DMS53 (cell line): Measurements from ENCODE around the gene MILR1.
A peak's percentile ranks its signal among the peaks of the same experiment; 100 is the strongest.
"Not testable (repeated sequence)": the region's sequence is repeated elsewhere in the genome, so short reads cannot be mapped to it uniquely, and the experiment has no call there.

Experiments
- DNase-seq: peaks from one replicate; lab custom pipeline; 2025; lab: John Stamatoyannopoulos, UW

The MILR1 gene

DNA sequence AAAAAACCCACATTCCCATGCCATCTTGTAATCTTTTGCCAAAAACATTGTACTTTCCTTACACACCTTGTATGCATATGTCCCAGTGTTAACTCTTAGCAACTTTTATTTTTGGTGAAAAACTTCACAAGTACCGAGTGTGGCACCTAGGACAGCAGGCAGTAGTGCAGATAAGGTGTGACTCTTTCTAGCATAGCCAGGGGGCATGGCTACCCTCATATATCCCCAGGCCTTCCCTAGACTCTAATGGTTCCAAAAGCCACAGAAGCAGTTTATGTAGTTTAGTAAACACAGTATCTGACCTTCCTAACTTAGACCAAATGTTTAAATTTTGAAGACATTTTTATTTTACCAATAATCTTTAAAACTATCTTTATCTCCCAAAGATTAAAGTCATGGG is 20.5 kb upstream of the MILR1 start:
- no peak for DNase-seq

DNA sequence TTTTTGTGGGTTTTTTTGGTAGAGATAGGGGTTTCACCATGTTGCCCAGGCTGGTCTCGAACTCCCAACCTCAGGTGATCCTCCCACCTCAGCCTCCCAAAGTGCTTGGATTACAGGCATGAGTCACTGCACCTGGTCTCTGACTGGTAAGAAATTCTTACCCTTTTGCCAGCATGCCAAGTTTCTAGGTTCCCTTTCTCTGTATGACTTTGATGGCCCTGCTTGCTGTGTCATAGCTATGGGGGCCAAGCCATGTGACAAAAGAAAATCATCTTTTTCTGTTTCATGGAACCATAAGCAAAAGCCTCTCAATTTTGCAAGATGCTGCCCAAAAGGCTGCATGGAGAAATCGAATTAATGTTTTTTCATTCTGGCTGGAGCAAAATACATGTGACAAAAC is 18.9 kb upstream of the MILR1 start:
- not testable (repeated sequence) for DNase-seq

DNA sequence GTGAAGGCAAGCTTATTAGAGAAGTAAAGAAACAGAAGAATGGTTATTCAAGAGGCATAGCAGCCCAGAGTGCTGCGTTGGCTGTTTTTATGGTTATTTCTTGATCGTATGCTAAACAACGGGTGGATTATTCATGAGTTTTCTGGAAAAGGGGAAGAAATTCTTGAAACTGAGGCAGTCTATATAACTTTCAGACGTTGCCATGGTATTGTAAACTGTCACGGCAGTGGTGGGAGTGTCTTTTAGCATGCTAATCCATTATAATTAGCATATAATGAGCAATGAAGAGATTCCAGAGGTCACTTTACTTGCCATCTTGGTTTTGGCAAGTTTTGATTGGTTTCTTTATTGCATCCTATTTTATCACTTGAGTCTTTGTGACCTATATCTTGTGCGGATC is 17.4 kb upstream of the MILR1 start:
- DNase-seq = no peak

DNA sequence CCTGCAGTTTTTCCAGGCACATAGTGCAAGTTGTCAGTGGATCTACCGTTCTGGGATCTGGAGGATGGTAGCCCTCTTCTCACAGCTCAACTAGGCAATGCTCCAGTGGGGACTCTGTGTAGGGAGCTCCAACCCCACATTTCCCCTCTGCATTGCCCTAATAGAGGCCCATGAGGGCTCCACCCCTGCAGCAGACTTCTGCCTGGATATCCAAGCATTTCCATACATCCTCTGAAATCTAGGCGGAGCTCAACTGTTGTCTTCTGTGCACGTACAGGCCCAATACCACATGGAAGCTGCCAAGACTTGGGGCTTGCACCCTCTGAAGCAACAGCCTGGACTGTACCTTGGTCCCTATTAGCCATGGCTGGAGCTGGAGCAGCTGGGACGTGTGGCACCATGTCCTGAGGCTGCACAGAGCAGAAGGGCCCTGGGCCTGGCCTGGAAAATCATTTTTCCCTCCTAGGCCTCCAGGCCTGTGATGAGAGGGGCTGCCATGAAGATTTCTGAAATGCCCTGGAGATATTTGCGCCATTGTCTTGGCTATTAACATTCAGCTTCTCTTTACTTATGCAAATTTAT is 10.9 kb upstream of the MILR1 start:
- peak; percentile 19 for DNase-seq

DNA sequence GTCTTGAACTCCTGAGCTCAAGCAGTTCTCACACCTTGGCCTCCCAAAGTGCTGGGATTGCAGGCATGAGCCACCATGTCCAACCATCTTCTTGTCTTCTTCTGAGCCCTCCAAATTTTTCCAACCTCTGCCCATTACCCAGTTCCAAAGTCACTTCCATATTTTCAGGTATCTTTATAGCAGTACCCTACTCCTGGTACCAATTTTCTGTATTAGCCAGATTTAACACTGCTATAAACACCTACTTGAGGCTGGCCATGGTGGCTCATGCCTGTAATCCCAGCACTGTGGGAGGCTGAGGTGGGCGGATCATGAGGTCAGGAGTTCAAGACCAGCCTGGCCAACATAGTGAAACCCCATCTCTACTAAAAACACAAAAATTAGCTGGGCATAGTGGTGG is 9.4 kb upstream of the MILR1 start:
- not testable (repeated sequence) for DNase-seq

DNA sequence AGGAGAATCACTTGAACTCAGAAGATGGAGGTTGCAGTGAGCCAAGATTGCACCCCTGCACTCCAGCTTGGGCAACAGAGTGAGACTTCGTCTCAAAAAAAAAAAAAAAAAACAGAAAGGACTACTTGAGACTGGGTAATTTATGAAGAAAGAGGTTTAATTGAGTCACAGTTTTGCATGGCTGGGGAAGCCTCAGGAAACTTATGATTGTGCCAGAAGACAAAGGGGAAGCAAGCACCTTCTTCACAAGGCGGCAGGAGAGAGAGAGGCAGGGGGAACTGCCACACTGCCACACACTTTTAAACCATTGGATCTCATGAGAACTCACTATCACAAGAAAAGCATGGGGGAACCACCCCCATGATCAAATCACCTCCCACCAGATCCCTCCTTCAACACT is 9.0 kb upstream of the MILR1 start:
- no peak for DNase-seq

DNA sequence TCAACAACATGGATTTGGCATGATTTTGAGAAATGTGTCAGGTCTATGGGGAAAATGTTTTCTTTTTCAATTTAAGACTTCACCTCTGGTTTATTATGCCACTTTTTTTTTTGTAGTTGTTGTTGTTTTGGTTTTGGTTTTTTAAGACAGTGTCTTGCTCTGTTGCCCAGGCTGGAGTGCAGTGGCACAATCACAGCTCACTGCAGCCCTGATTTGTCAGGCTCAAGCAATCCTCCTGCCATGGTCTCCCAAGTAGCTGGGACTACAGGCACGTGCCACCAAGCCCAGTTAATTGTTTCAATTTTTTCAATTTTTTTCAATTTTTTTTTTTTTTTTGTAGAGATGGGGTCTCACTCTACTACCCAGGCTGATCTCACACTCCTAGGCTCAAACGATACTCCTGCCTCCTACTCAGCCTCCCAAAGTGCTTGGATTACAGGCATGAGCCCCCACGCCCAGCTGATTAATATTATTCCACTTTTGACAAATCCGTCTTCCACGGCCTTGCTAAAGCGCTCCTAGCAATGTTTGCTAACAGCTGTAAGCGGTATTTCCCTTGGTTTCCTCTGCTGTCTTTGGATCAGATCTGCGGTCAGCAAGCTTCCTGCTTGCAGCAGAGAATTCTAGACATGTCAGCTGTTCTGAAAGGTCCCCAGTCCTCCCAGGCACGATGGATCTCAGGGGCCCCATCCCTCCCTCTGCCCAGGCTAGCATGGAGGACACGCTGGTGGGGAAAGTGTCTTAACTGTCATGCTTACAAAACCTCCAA is 7.0 kb upstream of the MILR1 start:
- DNase-seq = no peak

DNA sequence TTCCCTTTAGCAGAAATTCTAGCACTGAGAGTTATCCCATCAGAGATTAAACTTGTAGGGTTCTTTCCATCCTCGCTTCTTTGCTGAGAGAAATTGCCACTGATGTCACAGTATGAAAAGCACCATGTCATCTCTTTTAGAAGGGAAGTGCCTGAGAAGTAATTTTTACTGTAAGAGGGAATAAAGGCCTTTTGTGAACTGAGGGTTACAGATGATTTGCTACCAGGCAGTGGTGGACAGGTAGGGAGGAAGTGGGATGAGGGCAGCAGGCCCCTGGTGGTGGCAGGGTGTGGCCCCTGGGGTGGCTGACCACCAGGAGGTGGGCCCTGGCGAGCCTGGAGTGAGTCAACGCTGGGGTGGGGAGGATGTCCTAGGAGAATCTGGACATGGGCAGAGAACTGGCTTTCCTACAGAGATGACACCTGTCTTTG is 6.4 kb upstream of the MILR1 start:
- no peak for DNase-seq

DNA sequence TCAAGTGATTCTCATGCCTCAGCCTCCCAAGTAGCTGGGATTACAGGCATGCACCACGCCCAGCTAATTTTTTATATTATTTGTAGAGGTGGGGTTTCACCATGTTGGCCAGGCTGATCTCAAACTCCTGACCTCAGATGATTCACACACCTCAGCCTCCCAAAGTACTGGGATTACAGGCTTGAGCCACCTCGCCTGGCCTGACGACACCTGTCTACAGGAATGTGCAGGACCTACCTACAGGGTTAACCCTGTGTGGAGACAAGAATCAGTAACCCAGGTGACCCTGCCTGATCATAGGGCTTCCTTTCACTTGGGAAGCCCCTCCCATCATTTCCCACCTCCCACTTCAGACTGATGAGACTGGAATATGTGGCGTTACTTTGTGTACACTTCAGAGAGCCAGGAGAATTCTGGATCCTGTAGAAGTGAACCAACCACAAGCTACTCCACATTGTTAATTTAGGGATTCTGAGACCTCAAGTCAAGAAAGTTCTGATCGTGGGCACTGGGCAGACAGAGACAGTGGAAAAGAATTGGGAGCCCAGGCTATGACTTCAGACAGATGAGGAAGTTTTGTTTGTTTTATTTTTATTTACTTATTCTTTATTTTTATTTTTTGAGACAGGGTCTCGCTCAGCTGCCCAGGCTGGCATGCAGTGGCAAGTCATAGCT is 5.7 kb upstream of the MILR1 start:
- no peak for DNase-seq

DNA sequence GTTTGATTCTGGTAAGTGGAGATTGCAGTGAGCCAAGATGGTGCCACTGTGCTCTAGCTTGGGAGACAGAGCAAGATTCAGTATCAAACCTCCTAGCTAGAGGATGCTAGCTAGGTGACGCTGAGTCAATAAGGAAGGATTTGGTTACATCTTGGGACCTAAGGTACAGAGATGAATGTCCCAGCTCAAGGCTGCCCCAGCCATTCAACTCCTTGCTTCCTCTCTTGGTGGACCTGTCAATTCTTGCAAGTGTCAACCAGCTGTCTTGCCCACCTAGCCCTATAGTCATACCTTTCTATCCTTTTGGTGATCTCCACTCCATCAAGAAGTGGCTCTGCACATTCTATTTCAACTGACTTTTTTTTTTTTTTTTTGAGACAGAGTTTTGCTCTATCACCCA is 1.4 kb upstream of the MILR1 start:
- no peak for DNase-seq

DNA sequence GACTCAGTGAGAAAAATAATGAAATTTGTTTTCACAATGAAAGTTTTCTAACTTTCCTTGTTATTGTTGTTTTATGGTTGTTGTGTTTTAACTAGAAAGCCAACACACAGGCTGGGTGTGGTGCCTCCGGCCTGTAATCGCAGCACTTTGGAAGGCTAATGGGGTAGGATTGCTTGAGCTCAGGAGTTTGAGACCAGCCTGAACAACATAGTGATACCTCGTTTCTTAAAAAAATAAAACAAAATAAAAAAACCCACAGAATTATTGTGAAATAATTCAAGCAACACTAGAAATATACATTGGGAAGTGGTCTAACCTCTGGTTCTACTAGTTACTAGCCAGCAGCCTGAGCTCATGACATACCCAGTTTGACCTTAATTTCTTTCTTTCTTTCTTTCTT is 630 bp downstream of the MILR1 start:
- no peak for DNase-seq

DNA sequence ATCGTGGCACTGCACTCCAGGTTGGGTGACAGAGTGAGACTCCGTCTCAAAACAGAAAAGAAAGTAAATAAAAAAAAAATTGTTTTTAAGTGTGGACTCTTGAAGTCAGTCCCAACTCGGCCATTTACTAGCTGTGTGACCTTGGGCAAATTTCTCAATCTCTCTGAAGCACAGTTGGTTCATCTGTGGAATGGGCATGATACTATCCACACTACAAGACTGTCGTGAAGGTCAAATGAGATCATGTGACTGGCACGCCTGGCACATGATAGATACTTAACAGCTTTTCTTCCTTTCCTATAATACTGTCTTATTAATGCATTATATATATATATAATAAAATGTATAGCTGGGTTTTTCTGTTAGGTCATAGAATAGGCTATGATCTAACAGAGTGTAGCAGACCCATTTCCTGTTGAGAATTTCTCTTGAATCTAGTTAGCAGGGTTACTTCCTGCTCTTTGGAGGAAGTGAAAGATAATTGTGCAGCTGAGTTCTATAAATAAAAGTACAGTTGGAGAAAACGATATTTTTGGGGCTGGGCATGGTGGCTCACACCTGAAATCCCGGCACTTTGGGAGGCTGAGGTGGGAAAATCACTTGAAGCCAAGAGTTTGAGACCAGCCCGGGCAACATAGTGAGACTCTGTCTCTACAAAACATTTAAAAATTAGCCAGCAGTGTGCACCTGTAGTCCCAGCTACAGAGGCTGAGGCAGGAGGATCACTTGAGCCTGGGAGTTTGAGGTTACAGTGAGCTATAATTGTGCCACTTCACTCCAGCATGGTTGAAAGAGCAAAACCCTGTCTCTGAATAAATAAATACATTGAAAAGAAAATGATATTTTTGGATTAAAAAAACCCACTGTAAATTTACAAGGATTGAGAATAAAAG is 7.3 kb downstream of the MILR1 start:
- peak; percentile 2 for DNase-seq

DNA sequence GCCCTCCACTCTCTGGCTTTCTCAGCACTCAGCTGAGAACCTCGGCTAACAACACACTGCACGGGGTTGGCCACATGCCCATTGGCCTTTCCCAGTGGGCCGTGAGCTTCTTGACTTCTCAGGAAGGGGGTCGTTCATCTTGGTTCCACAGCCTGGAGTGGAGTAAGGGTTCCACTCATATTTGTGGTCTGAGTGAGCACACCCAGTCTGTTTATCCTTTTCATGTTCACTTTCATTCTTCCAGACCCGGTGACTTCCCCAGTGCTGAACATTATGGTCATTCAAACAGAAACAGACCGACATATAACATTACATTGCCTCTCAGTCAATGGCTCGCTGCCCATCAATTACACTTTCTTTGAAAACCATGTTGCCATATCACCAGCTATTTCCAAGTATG is 8.2 kb downstream of the MILR1 start:
- DNase-seq = no peak

DNA sequence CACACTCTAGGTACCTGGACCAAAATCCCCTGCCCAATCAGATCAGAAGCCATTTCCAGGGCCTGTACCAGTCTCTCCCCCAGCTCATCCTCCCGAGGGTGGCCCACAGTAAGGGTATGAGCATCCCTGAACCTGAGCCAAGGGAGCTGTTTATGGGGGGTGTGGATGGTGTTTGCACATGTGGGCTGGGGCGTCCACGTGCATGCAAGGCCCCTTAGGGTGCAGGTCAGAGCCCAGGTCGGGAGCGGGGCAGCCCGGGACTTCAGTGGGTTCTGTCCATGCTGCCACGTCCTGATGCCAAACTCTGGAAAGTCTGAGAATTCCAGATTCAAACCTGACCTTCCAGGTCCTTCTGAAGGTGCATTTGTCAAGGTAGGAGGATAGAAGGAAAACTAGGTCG is 9.8 kb downstream of the MILR1 start:
- DNase-seq = no peak

DNA sequence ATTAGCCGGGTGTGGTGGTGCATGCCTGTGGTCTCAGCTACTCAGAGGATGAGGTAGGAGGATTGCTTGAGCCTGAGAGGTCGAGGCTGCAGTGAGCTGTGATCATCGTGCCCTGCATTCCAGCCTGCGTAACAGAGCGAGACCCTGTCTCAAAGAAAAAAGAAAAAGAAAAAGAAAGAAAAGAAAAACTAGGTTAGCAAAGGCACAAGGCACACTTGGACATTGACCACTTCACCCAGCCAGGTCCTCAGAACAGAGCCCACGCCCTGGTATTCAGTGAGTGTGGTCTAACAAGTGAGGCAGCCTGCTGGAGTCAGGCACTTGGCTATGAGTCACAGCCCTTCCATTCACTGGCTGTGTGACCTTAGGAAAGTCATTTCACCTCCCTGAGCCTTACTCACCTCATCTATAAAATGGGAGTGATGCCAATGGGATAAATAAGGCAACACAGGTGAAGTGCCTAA is 10.4 kb downstream of the MILR1 start:
- DNase-seq = peak; percentile 4

DNA sequence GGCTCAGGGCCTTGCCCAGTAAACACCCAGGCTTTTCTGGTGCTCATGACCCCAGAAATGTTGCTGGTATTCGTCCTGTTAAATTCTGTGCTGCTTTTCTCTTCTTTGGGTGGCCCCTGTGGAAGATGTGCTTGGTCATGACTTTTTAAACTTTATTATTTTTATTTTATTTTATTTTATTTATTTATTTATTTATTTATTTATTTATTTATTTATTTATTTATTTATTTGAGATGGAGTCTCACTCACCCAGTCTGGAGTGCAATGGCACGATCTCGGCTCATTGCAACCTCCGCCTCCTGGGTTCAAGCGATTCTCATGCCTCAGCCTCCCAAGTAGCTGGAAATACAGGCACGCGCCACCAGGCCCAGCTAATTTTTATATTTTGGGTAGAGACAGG is 10.9 kb downstream of the MILR1 start:
- DNase-seq = not testable (repeated sequence)

DNA sequence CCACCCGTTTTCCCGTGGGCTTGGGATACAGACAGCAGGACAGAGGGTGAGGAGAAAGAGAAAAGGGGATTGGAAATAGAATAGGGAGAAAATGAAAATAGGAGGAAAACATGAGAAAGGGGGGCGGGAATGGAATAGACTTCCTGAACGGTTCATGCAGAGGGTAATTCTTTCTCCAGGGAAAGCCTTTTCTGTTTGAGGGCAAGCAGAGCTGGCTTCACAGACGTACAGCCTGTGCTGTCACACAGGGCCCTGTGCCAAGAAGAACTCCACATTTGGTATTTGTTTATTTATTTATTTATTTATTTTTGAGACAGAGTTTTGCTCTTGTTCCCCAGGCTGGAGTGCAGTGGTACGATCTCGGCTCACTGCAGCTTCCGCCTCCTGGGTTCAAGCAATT is 12.0 kb downstream of the MILR1 start:
- no peak for DNase-seq

DNA sequence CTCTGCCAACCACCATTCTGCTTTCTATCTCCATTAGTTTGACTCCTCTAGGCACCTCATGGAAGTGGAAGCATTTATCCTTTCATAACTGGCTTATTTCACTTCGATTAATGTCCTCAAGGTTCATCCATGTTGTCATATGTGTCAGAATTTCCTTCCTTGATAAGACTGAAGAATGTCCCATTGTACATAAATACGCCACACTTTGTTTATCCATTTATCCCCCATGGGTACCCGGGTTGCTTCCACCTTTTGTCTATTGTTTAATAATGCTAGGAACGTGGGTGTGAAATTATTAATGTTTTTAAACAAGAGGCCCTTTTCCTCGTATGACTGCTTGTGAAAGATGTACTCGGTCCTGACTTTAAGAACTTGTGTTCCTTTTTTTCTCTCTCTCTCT is 12.9 kb downstream of the MILR1 start:
- no peak for DNase-seq

DNA sequence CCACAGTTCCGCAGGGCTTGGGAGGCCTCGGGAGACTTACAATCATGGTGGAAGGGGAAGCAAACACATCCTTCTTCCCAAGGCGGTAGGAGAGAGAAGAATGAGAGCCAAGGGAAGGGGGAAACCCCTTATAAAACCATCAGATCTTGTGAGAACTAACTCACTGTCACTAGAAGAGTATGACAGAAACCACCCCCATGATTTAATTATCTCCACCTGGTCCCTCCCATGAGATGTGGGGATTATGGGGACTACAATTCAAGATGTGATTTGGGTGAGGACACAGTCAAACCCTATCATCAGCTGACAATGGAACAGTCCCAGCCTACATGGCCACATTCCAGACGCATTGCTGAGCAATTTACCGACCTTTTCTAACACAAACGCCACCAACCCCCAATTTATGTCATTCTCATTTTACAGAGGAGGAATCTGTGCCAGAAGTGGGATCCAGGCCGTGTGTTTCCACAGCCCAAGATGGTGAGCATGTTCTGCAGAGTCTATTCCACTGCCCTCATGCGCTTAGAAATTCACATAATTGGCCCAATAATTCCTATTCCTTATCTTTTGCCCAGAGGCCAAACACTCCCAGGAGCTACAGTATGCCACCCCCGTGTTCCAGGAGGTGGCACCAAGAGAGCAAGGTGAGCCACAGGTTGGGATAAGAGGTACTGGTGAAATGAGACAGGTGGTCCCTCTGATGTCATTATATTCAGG is 17.3 kb downstream of the MILR1 start:
- DNase-seq = no peak

DNA sequence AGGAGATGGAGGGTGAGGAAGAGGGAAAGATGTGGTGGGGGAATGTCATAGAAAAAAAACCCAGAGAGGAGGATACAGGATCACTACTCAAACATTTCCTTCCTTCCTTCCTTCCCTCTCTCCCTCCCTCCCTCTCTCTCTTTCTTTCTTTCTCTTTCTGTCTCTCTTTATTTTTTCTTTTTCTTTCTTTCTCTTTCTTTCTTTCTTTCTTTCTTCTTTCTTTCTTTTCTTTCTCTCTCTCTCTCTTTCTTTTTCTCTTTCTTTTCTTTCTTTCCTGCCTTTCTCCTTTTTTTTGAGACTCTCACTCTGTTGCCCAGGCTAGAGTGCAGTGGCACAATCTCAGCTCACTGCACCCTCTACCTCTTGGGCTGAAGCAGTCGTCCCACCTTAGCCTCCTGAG is 17.9 kb downstream of the MILR1 start:
- DNase-seq = not testable (repeated sequence)

DNA sequence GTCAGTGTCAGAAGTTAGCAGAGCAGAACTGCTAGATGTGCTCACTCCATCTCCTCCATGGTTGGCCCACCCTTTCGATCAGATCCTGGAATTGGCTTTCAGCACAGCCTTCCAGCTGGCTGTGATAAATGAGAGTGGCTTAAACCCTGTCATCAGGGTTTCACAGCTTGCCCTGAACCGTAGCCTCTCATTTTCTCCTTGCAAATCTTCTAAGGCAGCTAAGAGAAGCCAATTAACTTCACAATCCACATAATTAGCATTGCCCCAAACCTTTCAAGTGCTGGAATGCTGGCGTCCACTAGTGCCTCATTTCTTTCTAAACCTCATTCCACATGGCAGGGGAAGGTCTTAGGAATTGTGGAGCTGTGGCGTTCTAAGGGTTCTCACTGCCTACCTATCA is 21.7 kb downstream of the MILR1 start:
- no peak for DNase-seq

DNA sequence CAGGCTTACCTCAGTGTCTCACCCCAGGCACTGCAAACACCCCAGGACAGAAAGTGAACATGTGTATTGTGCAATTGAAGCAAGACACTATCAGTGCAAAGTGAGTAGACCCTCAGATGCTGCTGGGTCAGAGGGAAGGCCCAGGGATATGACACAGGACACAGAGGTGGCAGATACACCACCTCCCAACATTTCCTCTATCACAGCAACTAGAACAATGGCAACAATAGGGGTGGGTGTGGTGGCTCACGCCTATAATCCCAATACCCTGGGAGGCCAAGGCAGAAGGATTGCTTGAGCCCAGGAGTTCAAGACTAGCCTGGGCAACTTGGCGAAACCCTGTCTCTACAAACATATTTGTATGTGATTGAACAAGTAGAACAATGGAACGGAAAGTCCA is 22.5 kb downstream of the MILR1 start:
- DNase-seq = no peak
